Tibial nerve (tissue), 4 donors: ENCODE results near the gene CDK5. TPM values are rescaled to one million over a fixed set of nuclear protein-coding genes. Genes with fewer than 3 reads are reported as not detected.
A peak's percentile ranks its signal among the peaks of the same experiment; 100 is the strongest.

Source experiments
- DNase-seq, 2 donors: peaks; one replicate each; pipeline ENCODE4 v3.0.0-alpha.2; 2019; ENCODE audit warnings: low spot score in 2 of 2
- H3K27ac ChIP-seq, 4 donors: fragments of 200-600 bp; sonication (generic) in 3 of 4; one replicate each; pipeline ENCODE4 v1.5.1; 2017 to 2019; ENCODE audit warnings: mild to moderate bottlenecking in 1 of 4
- H3K27me3 ChIP-seq, 2 donors: fragments of 200-600 bp; sonication (generic) in 1 of 2; one replicate each; pipeline versions ENCODE4 v1.5.1 to v1.6.0; 2017 to 2019
- H3K36me3 ChIP-seq, 3 donors: fragments of 200-600 bp; sonication (generic); one replicate each; pipeline ENCODE4 v1.5.1; 2018 to 2019
- H3K4me1 ChIP-seq, 4 donors: fragments of 200-600 bp; sonication (generic) in 3 of 4; one replicate each; pipeline ENCODE4 v1.5.1; 2017 to 2019
- H3K4me3 ChIP-seq, 4 donors: fragments of 200-600 bp; sonication (generic) in 3 of 4; one replicate each; pipeline ENCODE4 v1.5.1; 2017 to 2019; ENCODE audit warnings: mild to moderate bottlenecking in 1 of 4, moderate library complexity in 1 of 4
- H3K9me3 ChIP-seq, 4 donors: fragments of 200-600 bp; sonication (generic) in 3 of 4; one replicate each; pipeline ENCODE4 v1.5.1; 2017 to 2019
- EP300 ChIP-seq, 2 donors: sonication (generic); formaldehyde crosslinking; IDR thresholded peaks; one replicate each; pipeline ENCODE4 v1.6.1; 2017; ENCODE audit warnings: antibody characterized with exemption in 2 of 2, mild to moderate bottlenecking in 1 of 2
- POLR2A ChIP-seq, 2 donors: fragments of 450-650 bp; IDR thresholded peaks; one replicate each; pipeline ENCODE4 v1.6.1; 2017; ENCODE audit warnings: antibody characterized with exemption in 2 of 2, mild to moderate bottlenecking in 2 of 2, moderate library complexity in 2 of 2
- WGBS, 2 donors: methylation state at CpG; one replicate each; pipeline ENCODE4 v1.1.5; 2018; 5-methylcytosine and 5-hydroxymethylcytosine counted together
- total RNA-seq, 4 donors: library from RNA; depleted of rRNA; stranded (reverse); fragments of >200 nt; gene quantifications; one replicate each; pipeline ENCODE4 v1.1.0, GENCODE V29; 2016
- TF ChIP-seq, protein P1 (sequence below), 5 experiments: fragments of 200-600 bp in 3 of 5; fragments of 450-650 bp in 2 of 5; sonication (generic) in 3 of 5; IDR thresholded peaks; one replicate each; pipeline ENCODE4 v1.5.1; 2016 to 2019; ENCODE audit warnings: antibody characterized with exemption in 5 of 5, mild to moderate bottlenecking in 3 of 5, moderate library complexity in 2 of 5

CDK5 gene
- total RNA-seq, 4 donors from 2014 or later, result 3.6 to 13.1 (median 7.1) TPM

GRCh38 chr7:151015967-151016366 is 41.7 kb downstream of the CDK5 start:
- H3K4me3 ChIP-seq, result no peak overlapping the region
- no peaks in the 10 kb centered on the region for H3K36me3 ChIP-seq
- no peak overlapping the region for H3K27ac ChIP-seq
- no peak for DNase-seq
- H3K4me1 ChIP-seq, result peaks cover 0 to 36% (median 25%) of the 10 kb centered on the region in 4 donors
- no peaks in the 10 kb centered on the region for H3K9me3 ChIP-seq
- TF ChIP-seq POLR2A (IDR thresholded peaks at IDR 0.05), result no peak
- no peak for TF ChIP-seq EP300 (IDR thresholded peaks at IDR 0.05)
- TF ChIP-seq, protein P1, sequence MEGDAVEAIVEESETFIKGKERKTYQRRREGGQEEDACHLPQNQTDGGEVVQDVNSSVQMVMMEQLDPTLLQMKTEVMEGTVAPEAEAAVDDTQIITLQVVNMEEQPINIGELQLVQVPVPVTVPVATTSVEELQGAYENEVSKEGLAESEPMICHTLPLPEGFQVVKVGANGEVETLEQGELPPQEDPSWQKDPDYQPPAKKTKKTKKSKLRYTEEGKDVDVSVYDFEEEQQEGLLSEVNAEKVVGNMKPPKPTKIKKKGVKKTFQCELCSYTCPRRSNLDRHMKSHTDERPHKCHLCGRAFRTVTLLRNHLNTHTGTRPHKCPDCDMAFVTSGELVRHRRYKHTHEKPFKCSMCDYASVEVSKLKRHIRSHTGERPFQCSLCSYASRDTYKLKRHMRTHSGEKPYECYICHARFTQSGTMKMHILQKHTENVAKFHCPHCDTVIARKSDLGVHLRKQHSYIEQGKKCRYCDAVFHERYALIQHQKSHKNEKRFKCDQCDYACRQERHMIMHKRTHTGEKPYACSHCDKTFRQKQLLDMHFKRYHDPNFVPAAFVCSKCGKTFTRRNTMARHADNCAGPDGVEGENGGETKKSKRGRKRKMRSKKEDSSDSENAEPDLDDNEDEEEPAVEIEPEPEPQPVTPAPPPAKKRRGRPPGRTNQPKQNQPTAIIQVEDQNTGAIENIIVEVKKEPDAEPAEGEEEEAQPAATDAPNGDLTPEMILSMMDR (IDR thresholded peaks at IDR 0.05), result no peak
- H3K27me3 ChIP-seq, result peaks cover 2 to 82% of the 10 kb centered on the region in 2 donors
- WGBS, 2 donors, result 93 to 95% methylated on average over 5 of the region's 5 CpGs

DNA sequence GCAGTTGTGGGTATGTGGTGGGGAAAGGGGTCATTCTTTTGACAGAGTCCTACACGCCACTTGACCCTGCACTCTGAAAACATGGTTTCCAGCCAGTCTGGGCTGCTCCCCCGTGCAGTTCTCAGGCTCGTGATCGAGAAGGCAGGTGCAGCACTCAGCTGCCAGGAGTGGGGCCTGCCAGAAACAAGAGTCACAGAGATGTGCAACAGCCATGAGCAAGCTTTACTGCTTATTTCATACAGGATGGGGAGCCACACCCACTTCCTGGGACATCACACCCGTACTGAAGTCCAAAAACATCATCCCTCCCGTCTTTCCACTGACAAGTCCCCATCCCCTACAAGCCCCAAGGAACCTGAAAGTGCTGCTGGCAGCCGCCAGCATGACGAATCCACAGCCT is 42.7 kb downstream of the CDK5 start:
- H3K27ac ChIP-seq, result no peak overlapping the region
- WGBS, 2 donors, result 80 to 87% methylated on average over 8 of the region's 8 CpGs
- H3K4me3 ChIP-seq, result no peak overlapping the region
- no peak for TF ChIP-seq EP300 (IDR thresholded peaks at IDR 0.05)
- peaks cover 0 to 44% (median 25%) of the 10 kb centered on the region in 4 donors for H3K4me1 ChIP-seq
- no peak for DNase-seq
- H3K9me3 ChIP-seq, result no peaks in the 10 kb centered on the region
- H3K27me3 ChIP-seq, result peaks cover 2 to 82% of the 10 kb centered on the region in 2 donors
- H3K36me3 ChIP-seq, result no peaks in the 10 kb centered on the region

- Histone ChIP-seq H3K4me3 (peak overlapping the region in 3 of 4 donors; percentile 22 to 41 (median 33)), H3K27ac (peak overlapping the region in 1 of 4 donors; percentile 45), H3K4me1 (peaks cover 0 to 44% (median 21%) of the 10 kb centered on the region in 4 donors), H3K9me3 (no peaks in the 10 kb centered on the region), H3K36me3 (no peaks in the 10 kb centered on the region), H3K27me3 (peaks cover 2 to 82% of the 10 kb centered on the region in 2 donors)
- 18 to 21% methylated on average over 21 to 44 of the region's 55 CpGs for WGBS, 2 donors
- TF ChIP-seq EP300 (IDR thresholded peaks at IDR 0.05), result no peak
- TF ChIP-seq, protein P1 (IDR thresholded peaks at IDR 0.05), result peak in 2 of 5 experiments; percentile 6 to 9
- no peak for TF ChIP-seq POLR2A (IDR thresholded peaks at IDR 0.05)
- DNase-seq, result peak; percentile 21 to 48
Observed at GRCh38 chr7:151013733-151014497, 43.8 kb downstream of the CDK5 start.

DNA sequence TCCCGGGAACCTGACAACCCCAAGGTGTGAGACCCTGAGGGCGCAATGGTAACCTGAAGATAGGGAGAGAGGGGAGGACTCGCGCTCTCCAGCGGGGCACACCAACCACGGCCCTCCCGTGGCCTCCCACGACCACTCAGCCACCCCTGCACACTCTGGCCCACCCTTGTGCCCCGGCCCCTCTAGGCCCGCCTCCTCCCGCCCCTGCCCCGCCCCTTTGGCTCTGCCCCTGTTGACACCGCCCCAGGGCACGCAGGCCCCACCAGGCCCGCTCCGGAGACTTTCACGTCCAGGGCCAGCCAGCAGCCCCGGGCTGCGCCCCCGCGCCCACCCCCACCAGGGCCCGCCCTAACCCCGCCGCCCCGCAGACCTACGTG is 44.4 kb downstream of the CDK5 start:
- Histone ChIP-seq H3K4me3 (peak overlapping the region in 3 of 4 donors; percentile 22 to 41 (median 33)), H3K9me3 (no peaks in the 10 kb centered on the region), H3K4me1 (peaks cover 0 to 43% (median 19%) of the 10 kb centered on the region in 4 donors), H3K27me3 (peaks cover 2 to 83% of the 10 kb centered on the region in 2 donors), H3K27ac (no peak overlapping the region), H3K36me3 (no peaks in the 10 kb centered on the region)
- whole genome bisulfite sequencing, 2 donors, result 8 to 30% methylated on average over 5 to 16 of the region's 26 CpGs
- no peak for TF ChIP-seq POLR2A (IDR thresholded peaks at IDR 0.05)
- no peak for TF ChIP-seq EP300 (IDR thresholded peaks at IDR 0.05)
- TF ChIP-seq, protein P1 (IDR thresholded peaks at IDR 0.05), result no peak
- no peak for DNase-seq

- DNase-seq, result no peak
- 17 to 26% methylated on average over 5 to 17 of the region's 23 CpGs for WGBS, 2 donors
Observed at GRCh38 chr7:151012911-151013347, 44.8 kb downstream of the CDK5 start.

More at GRCh38 chr7:151012911-151013347, 44.8 kb downstream of the CDK5 start:
- no peak overlapping the region for H3K27ac ChIP-seq
- H3K4me1 ChIP-seq, result peaks cover 0 to 41% (median 18%) of the 10 kb centered on the region in 4 donors
- no peaks in the 10 kb centered on the region for H3K9me3 ChIP-seq
- H3K4me3 ChIP-seq, result no peak overlapping the region
- TF ChIP-seq POLR2A (IDR thresholded peaks at IDR 0.05) (no peak), EP300 (IDR thresholded peaks at IDR 0.05) (no peak)
- TF ChIP-seq, protein P1 (IDR thresholded peaks at IDR 0.05), result peak; percentile 7 to 43 (median 35)
- H3K36me3 ChIP-seq, result no peaks in the 10 kb centered on the region
- peaks cover 2 to 83% of the 10 kb centered on the region in 2 donors for H3K27me3 ChIP-seq
